Central memory CD8-positive, alpha-beta T cell (primary cell): ENCODE measurements around the gene TBX18.

Experiments
- ATAC-seq: fragments of 150-1000 bp; cut with Tn5 transposase; replicated peaks from 2 replicates; pipeline ENCODE4 v1.10.0; 2022; ENCODE audit warnings: mild to moderate bottlenecking, moderate FRiP score, moderate number of reproducible peaks; ENCODE audit not compliant: poor library complexity, severe bottlenecking; ENCODE audit errors: extremely low read depth
- DNase-seq, 2 donors: peaks; one replicate each; pipeline ENCODE4 v3.0.0; 2021; ENCODE audit warnings: low spot score in 2 of 2
- H3K27ac Mint-ChIP-seq: one replicate; pipeline ENCODE4 v1.8.0; 2022; ENCODE audit warnings: low read depth, mild to moderate bottlenecking, moderate library complexity, mixed read lengths
- H3K27me3 Mint-ChIP-seq: one replicate; pipeline ENCODE4 v1.8.0; 2022; ENCODE audit warnings: mixed read lengths
- H3K36me3 Mint-ChIP-seq: one replicate; pipeline ENCODE4 v1.8.0; 2022; ENCODE audit warnings: mild to moderate bottlenecking, moderate library complexity, mixed read lengths; ENCODE audit not compliant: insufficient read depth
- H3K4me1 Mint-ChIP-seq: one replicate; pipeline ENCODE4 v1.8.0; 2022; ENCODE audit warnings: mixed read lengths
- H3K4me3 Mint-ChIP-seq: one replicate; pipeline ENCODE4 v1.8.0; 2022; ENCODE audit warnings: mild to moderate bottlenecking, moderate library complexity, mixed read lengths
- H3K9me3 Mint-ChIP-seq: one replicate; pipeline ENCODE4 v1.8.0; 2022; ENCODE audit warnings: mixed read lengths

TBX18 gene

GRCh38 chr6:84764332-84765049 is at the start of gene TBX18:
TSS of gene TBX18 (minus strand) at chr6:84764598. CDS start at chr6:84764181, 417 bp downstream.
- Mint-ChIP-seq H3K27me3 (peaks cover 65% of the 10 kb centered on the region), H3K36me3 (no peaks in the 10 kb centered on the region), H3K27ac (no peak within 1 kb of the TSS), H3K4me3 (no peak within 1 kb of the TSS), H3K9me3 (no peaks in the 10 kb centered on the region), H3K4me1 (no peaks in the 10 kb centered on the region)
- no peak for ATAC-seq
- no peak for DNase-seq

DNA sequence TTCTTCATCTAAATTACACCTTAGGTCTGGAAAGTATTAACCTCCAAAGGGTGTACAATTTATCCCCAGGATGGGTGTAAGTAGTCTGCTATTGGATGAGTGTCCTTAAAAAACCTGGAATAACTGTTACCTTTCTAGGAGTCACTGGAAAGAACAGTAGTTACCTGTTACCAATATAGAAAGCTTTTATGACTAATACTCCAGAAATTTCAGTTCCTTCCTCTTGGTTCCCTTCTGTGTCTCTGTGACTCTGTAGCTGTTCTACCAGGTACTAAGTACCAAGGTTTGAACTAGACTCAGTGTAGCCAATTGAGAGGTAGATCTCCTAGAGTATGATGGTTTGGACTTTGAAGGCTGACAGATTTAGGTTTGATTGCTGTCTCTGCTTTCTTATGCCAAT is 47.0 kb upstream of the TBX18 start:
- DNase-seq (no peak), ATAC-seq (no peak)
- Mint-ChIP-seq H3K36me3 (no peaks in the 10 kb centered on the region), H3K9me3 (peaks cover 6% of the 10 kb centered on the region), H3K4me3 (no peak overlapping the region), H3K27me3 (no peaks in the 10 kb centered on the region), H3K27ac (no peak overlapping the region), H3K4me1 (no peaks in the 10 kb centered on the region)

DNA sequence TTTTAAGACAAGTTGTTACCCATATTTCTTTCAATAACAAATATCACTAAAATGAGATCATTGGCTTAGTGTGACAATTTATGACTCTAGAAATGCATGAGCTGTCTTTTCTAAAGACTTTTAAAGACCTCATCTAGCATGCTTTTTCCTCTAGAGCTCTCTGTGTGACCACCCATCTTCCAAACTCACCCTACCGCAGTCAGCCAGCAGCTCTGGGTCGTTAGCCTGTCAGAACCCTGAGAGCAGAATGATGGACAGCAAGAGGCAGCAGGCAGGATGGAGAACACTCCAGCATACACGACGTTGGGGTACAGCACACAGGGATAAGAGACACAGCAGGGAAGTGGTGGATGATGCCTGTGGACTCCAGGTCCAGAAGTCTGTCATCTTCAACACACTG is 45.1 kb upstream of the TBX18 start:
- Mint-ChIP-seq H3K4me1 (no peaks in the 10 kb centered on the region), H3K36me3 (no peaks in the 10 kb centered on the region)
- DNase-seq, result no peak

DNA sequence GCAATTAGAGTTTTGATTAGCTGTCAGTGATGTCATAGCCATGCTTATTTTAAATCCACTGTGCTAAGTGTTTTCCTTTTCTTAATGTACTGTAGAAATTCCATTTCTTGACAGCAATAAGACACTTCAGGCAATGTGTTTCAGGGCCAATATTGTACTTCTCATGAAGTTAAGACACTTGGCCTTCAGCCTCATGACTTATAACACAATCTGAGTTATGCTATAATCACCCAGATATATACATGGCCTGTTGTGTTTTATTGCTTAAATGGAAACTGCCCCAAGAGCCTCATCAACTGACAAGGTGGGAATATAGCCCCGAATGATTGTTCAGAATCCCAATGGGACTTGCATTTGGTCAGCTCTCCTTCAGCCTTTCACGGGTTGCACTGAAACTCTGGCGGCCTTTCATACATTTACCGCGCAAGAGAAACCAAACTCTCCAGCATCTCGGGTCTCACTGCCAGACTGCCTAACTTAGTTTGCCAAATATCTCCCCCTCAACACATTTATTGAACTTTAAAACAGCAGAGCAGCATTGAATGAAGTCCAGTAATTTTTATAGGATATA is 44.2 kb upstream of the TBX18 start:
- Mint-ChIP-seq H3K4me1 (no peaks in the 10 kb centered on the region), H3K27me3 (no peaks in the 10 kb centered on the region), H3K36me3 (no peaks in the 10 kb centered on the region), H3K9me3 (peaks cover 6% of the 10 kb centered on the region), H3K27ac (no peak overlapping the region), H3K4me3 (no peak overlapping the region)
- ATAC-seq (no peak), DNase-seq (no peak)

More for the DNA sequence above, 45.1 kb upstream of the TBX18 start:
- no peaks in the 10 kb centered on the region for H3K27me3 Mint-ChIP-seq
- peaks cover 6% of the 10 kb centered on the region for H3K9me3 Mint-ChIP-seq
- ATAC-seq, result no peak
- no peak overlapping the region for H3K4me3 Mint-ChIP-seq
- no peak overlapping the region for H3K27ac Mint-ChIP-seq

DNA sequence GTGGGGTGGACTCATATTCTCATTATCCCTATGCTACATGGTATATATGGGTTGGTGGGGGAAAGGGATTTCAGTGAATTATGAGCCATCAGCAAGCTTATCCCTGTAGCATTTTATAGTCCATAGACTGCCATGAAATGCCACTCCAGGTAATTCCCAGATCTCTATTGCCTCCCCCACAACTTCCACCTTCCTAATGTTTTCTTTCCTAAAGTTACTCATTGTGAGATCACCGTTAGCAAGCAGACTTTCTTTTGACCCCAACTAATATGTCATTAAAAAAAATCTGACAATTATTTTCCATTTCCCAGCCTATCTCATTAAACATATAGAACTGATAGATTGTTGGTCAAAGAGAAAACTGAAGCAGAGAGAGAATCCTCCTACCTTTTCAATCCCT is 40.7 kb upstream of the TBX18 start:
- Mint-ChIP-seq H3K9me3 (peaks cover 6% of the 10 kb centered on the region), H3K27me3 (no peaks in the 10 kb centered on the region), H3K27ac (no peak overlapping the region), H3K36me3 (no peaks in the 10 kb centered on the region), H3K4me1 (no peaks in the 10 kb centered on the region), H3K4me3 (no peak overlapping the region)
- ATAC-seq (no peak), DNase-seq (no peak)

DNA sequence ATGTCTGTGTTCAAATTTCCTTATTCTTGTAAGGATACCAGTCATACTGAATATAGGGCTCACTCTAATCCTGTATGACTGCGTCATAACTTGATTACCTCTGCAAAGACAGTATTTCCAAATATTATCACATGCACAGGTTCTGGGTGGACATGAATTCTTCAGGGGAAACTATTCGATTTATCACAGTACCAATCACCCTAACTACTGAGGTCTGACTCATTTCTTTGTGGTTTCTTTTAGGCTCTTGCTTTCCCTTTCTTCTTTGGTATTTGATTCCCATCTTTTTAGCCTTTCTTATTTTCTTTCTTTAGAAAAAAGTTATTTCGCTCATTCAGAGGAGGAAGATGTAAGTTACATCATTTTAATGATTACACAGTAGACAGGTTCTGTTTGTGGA is 40.3 kb upstream of the TBX18 start:
- DNase-seq (no peak), ATAC-seq (no peak)
- H3K9me3 Mint-ChIP-seq, result peaks cover 6% of the 10 kb centered on the region
- no peaks in the 10 kb centered on the region for H3K36me3 Mint-ChIP-seq
- H3K4me3 Mint-ChIP-seq, result no peak overlapping the region
- H3K4me1 Mint-ChIP-seq, result no peaks in the 10 kb centered on the region
- no peak overlapping the region for H3K27ac Mint-ChIP-seq
- no peaks in the 10 kb centered on the region for H3K27me3 Mint-ChIP-seq

DNA sequence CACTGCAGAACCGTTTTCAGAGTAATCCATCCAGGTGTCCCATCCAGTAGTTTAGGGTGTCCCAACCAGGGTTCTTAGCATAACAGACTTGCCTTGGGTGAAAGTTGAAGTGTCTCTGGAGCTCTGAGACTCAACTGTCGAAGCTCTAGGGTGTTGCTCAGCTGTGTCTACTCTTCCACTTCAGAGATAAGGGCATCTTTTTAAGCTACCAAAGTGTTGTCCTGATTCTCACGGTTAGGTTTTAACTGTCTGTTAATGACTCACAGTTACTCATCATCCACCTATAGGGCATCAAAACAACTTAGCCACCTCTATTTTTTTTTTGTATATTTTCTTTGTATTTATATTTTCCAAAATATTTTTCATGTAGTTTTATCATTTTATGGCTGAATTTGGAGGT is 36.9 kb upstream of the TBX18 start:
- H3K4me3 Mint-ChIP-seq, result no peak overlapping the region
- ATAC-seq, result no peak
- H3K36me3 Mint-ChIP-seq, result no peaks in the 10 kb centered on the region
- no peak for DNase-seq
- no peak overlapping the region for H3K27ac Mint-ChIP-seq
- peaks cover 6% of the 10 kb centered on the region for H3K9me3 Mint-ChIP-seq
- H3K27me3 Mint-ChIP-seq, result no peaks in the 10 kb centered on the region
- no peaks in the 10 kb centered on the region for H3K4me1 Mint-ChIP-seq

- peaks cover 2% of the 10 kb centered on the region for H3K36me3 Mint-ChIP-seq
- H3K4me1 Mint-ChIP-seq, result no peaks in the 10 kb centered on the region
- H3K27ac Mint-ChIP-seq, result no peak overlapping the region
- ATAC-seq, result no peak
- peaks cover 14% of the 10 kb centered on the region for H3K9me3 Mint-ChIP-seq
- H3K4me3 Mint-ChIP-seq, result no peak overlapping the region
- DNase-seq, result no peak
- no peaks in the 10 kb centered on the region for H3K27me3 Mint-ChIP-seq
Observed at GRCh38 chr6:84798257-84798656, 33.9 kb upstream of the TBX18 start.

GRCh38 chr6:84796343-84796742 is 31.9 kb upstream of the TBX18 start:
- Mint-ChIP-seq H3K27ac (no peak overlapping the region), H3K9me3 (peaks cover 14% of the 10 kb centered on the region), H3K36me3 (peaks cover 2% of the 10 kb centered on the region), H3K4me3 (no peak overlapping the region), H3K4me1 (no peaks in the 10 kb centered on the region), H3K27me3 (no peaks in the 10 kb centered on the region)
- DNase-seq (no peak), ATAC-seq (no peak)

GRCh38 chr6:84791927-84792326 is 27.5 kb upstream of the TBX18 start:
- Mint-ChIP-seq H3K36me3 (peaks cover 2% of the 10 kb centered on the region), H3K4me1 (no peaks in the 10 kb centered on the region), H3K4me3 (no peak overlapping the region), H3K27me3 (no peaks in the 10 kb centered on the region), H3K27ac (no peak overlapping the region), H3K9me3 (peaks cover 18% of the 10 kb centered on the region)
- ATAC-seq, result no peak
- no peak for DNase-seq

- Mint-ChIP-seq H3K9me3 (peaks cover 12% of the 10 kb centered on the region), H3K4me1 (no peaks in the 10 kb centered on the region), H3K27ac (no peak overlapping the region), H3K4me3 (no peak overlapping the region), H3K27me3 (no peaks in the 10 kb centered on the region), H3K36me3 (peaks cover 2% of the 10 kb centered on the region)
- DNase-seq (no peak), ATAC-seq (no peak)
Observed at GRCh38 chr6:84791233-84791632, 26.8 kb upstream of the TBX18 start.

- DNase-seq, result no peak
- no peak for ATAC-seq
- Mint-ChIP-seq H3K4me3 (no peak overlapping the region), H3K4me1 (no peaks in the 10 kb centered on the region), H3K27me3 (no peaks in the 10 kb centered on the region), H3K36me3 (peaks cover 2% of the 10 kb centered on the region), H3K9me3 (peaks cover 4% of the 10 kb centered on the region), H3K27ac (no peak overlapping the region)
Observed at GRCh38 chr6:84789170-84789569, 24.8 kb upstream of the TBX18 start.

DNA sequence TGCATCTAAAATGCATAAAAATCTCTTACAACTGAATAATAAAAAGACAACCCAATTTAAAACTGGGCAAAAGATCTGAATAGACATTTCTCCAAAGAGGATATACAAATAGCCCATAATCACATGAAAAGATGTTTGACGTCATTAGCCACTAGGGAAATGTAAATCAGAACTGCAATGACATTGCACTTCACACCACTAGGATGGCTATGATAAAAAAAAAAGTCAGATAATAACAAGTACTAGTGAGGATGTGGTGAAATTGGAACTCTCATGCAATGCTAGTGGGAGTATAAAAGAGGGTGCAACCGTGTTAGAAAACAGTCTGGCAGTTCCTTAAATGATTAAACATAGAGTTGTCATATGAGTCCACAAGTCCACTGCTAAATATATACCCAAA is 24.3 kb upstream of the TBX18 start:
- H3K27me3 Mint-ChIP-seq, result no peaks in the 10 kb centered on the region

More for the DNA sequence above, 24.3 kb upstream of the TBX18 start:
- Mint-ChIP-seq H3K4me3 (no peak overlapping the region), H3K9me3 (peaks cover 4% of the 10 kb centered on the region), H3K4me1 (no peaks in the 10 kb centered on the region), H3K36me3 (peaks cover 2% of the 10 kb centered on the region), H3K27ac (no peak overlapping the region)
- no peak for ATAC-seq
- DNase-seq, result no peak
